ENCODE data around the gene CLEC20A. TPM values are rescaled to one million over a fixed set of nuclear protein-coding genes. Genes with fewer than 3 reads are reported as not detected.

The CLEC20A gene
- total and polyA plus RNA-seq, 9 of the 15 experiments (the other 6 are each of a cell fraction or from before 2014, with no cell fraction given), result not detected

GRCh38 chr1:178500936-178501554 is 4.3 kb upstream of the CLEC20A start:
- ATAC-seq (peak; percentile 64), FAIRE-seq (no peak), DNase-seq (ENCODE audit: extremely low read depth in 1 of 4, low spot score in 3 of 4) (no peak)
- no peaks in the 10 kb centered on the region for H3K9me3 ChIP-seq (replicated peaks; ENCODE audit: control insufficient read depth, insufficient read depth, low read depth, low read length)
- H2AFZ ChIP-seq (ENCODE audit: low read depth, low read length), result no peak overlapping the region
- H3K36me3 ChIP-seq (ENCODE audit: control insufficient read depth, insufficient read depth, low read length), result no peaks in the 10 kb centered on the region
- H3K79me2 ChIP-seq (ENCODE audit: control insufficient read depth, insufficient read depth, low read length), result no peaks in the 10 kb centered on the region
- peaks cover 27 to 69% of the 10 kb centered on the region in 2 experiments for H3K27me3 ChIP-seq (ENCODE audit: control insufficient read depth in 2 of 2, insufficient read depth in 2 of 2, low read length in 2 of 2)
- ChIA-PET CTCF (ENCODE audit: low intra/inter-chr PET ratio) (interaction anchor here (1.3 kb wide), 1 partner anchor 191 kb away, joined by 5 read pairs; no protein-coding TSS in a partner anchor), POLR2A (no interaction called here)
- intact Hi-C loops (cut with micrococcal nuclease), result loop anchor here (2.0 kb wide), 1 partner anchor 190 kb away; no protein-coding TSS in a partner anchor
- H3K4me1 ChIP-seq (replicated peaks in 1 of 2; ENCODE audit: control insufficient read depth in 2 of 2, insufficient read depth in 2 of 2, low read length in 2 of 2), result peaks cover 0 to under 1% of the 10 kb centered on the region in 2 experiments; a peak in 1 of 5 replicates
- TF ChIP-seq COPS2 (conservative IDR thresholded peaks at IDR 0.05) (no peak), CTCF (IDR thresholded peaks at IDR 0.05 in 2 of 3, conservative IDR thresholded peaks at IDR 0.05 in 1 of 3; ENCODE audit: insufficient read depth in 2 of 3, low read depth in 1 of 3, low read length in 3 of 3) (peak in 2 of 3 experiments; percentile 30 to 35; a peak in 3 of 6 replicates), ETV1 (tag; conservative IDR thresholded peaks at IDR 0.05; ENCODE audit: low read depth) (no peak)
- H3K9me1 ChIP-seq (ENCODE audit: control insufficient read depth, insufficient read depth, low read length), result peaks cover 3% of the 10 kb centered on the region
- H4K20me1 ChIP-seq (replicated peaks; ENCODE audit: control insufficient read depth, insufficient read depth, low read length), result no peaks in the 10 kb centered on the region; the same call in 1 of the 2 replicates
- H3K27ac ChIP-seq (ENCODE audit: extremely low read depth, low read depth, low read length), result no peak overlapping the region
- no TSS peak for BruUV-seq (replicated peaks)
- no peak overlapping the region for H3K4me3 ChIP-seq
- in situ Hi-C loops (cut with MboI), result no loop called here
- WGBS (ENCODE audit: insufficient coverage, low coverage, missing lambda C conversion rate), result 0% methylated on average over 10 of the region's 10 CpGs
- H3K4me2 ChIP-seq (ENCODE audit: insufficient read depth, low read length), result no peak overlapping the region
- no peak overlapping the region for H3K9ac ChIP-seq (ENCODE audit: insufficient read depth in 1 of 2, low read depth in 2 of 2, low read length in 2 of 2)

All from K562 (cell line).